Frontal cortex (tissue), 4 donors: ENCODE results near the gene ANAPC16. TPM values are rescaled to one million over a fixed set of nuclear protein-coding genes. Genes with fewer than 3 reads are reported as not detected.
"Not testable (repeated sequence)": the region's sequence is repeated elsewhere in the genome, so short reads cannot be mapped to it uniquely, and the experiment has no call there.

Experiments
- DNase-seq, 2 donors: peaks; one replicate each; pipeline ENCODE4 v3.0.0; 2012; ENCODE audit warnings: low spot score in 2 of 2
- FAIRE-seq: peaks from 2 replicates; lab custom pipeline; 2012; peaks lifted over from hg19 to GRCh38; lab: Jason Lieb, UNC
- total RNA-seq: library from RNA; depleted of rRNA; stranded (reverse); fragments of >200 nt; gene quantifications from one replicate; pipeline ENCODE4 v1.2.3, GENCODE V29; 2014
- donor health status: control.
- donor health status: control.
- donor health status: control.

ANAPC16 gene
- total RNA-seq, 1 donor from 2014 or later: 26.1 TPM

DNA sequence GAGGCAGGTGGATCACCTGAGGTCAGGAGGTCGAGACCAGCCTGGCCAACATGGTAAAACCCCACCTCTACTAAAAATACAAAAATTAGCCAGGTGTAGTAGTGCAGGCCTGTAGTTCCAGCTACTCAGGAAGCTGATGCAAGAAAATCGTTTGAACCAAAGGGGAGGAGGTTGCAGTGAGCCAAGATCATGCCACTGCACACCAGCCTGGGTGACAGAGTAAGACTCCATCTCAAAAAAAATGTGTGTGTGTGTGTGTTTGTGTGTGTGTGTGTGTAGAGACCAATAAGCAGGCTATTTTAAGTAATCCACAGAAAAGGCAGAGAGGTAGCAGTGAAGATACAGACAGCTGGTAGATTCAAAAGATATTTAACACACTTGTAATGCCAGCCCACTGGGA is 7.3 kb upstream of the ANAPC16 start:
- DNase-seq, FAIRE-seq: not testable (repeated sequence)

GRCh38 chr10:72211381-72211780 is 4.4 kb upstream of the ANAPC16 start:
- FAIRE-seq, DNase-seq: not testable (repeated sequence)

DNA sequence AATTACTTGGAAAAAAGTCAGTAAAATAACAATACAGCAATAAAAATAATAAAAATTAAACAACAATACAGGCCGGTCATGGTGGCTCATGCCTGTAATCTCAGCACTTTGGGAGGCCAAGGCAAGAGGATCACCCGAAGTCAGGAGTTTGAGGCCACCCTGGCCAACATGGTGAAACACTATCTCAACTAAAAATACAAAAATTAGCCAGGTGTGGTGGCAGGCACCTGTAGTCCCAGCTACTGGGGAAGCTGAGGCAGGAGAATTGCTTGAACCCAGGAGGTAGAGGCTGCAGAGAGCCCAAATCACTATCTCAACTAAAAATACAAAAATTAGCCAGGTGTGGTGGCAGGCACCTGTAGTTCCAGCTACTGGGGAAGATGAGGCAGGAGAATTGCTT is 4.0 kb upstream of the ANAPC16 start:
- FAIRE-seq: not testable (repeated sequence)

GRCh38 chr10:72218325-72218724 is 2.5 kb downstream of the ANAPC16 start:
- no peak for DNase-seq
- FAIRE-seq: no peak

More for the DNA sequence above, 4.0 kb upstream of the ANAPC16 start:
- not testable (repeated sequence) for DNase-seq

DNA sequence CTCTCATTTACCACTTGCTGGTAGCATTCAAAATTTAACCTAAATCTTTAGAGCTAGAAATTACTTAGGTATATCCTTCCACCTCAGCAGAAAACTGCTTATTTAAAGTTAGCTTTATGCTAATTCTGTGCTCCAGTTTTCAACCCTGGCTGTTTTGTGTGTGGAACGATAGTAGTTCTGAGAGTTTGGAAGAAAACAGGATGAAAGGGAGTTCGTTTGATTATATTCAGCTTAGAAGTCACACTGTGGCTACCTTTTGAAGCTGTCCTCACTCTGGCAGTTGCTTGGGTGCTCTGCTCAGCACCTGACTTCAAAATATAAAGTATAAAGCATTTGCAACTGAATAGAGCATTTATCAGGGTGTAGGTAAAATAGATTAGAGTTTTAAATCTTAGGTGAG is 2.9 kb downstream of the ANAPC16 start:
- no peak for DNase-seq
- no peak for FAIRE-seq

GRCh38 chr10:72219235-72219814 is 3.5 kb downstream of the ANAPC16 start:
- no peak for FAIRE-seq
- no peak for DNase-seq

- FAIRE-seq (no peak), DNase-seq (no peak)
Observed at GRCh38 chr10:72220637-72221036, 4.8 kb downstream of the ANAPC16 start.

GRCh38 chr10:72221278-72221677 is 5.5 kb downstream of the ANAPC16 start:
- FAIRE-seq: no peak
- DNase-seq: no peak

DNA sequence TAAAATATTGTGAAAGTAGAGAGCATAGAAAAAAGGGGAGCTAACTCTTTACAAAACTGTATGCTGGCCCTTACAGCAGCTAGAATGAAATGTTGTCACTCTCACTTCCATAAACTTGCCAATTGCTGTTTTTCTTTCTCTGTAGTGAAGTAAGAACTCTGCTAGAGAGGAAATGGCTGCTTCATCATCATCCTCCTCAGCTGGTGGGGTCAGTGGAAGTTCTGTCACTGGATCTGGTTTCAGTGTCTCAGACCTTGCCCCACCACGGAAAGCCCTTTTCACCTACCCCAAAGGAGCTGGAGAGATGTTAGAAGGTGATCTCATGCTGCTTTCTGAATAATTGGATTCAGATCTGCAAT is 7.9 kb downstream of the ANAPC16 start:
- DNase-seq (no peak), FAIRE-seq (no peak)

- DNase-seq, FAIRE-seq: not testable (repeated sequence)
Observed at GRCh38 chr10:72224191-72224590, 8.4 kb downstream of the ANAPC16 start.

DNA sequence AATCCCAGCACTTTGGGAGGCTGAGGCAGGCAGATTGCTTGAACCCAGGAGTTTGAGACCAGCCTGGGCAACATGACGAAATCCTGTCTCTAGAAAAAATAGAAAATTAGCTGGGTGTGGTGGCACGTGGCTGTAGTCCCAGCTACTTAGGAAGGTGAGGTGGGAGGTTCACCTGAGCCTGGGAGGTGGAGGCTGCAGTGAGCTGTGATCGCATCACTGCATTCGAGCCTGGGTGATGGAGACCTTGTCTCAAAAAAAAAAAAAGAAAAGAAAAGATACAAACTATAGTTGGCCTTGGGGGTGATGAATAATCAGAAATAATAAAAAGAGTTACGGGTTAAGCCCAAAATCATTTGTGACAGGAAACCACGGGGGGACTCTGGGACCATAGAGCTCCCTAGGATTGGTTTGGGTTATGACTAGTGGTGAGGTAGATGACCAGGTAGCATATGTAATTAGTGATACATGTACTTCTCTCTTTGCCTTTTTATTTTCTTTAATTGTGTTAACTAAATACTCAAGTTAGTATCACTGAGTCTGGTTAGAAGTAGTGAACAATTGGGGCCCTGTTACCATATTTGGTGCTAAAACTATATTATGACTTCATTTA is 10.7 kb downstream of the ANAPC16 start:
- DNase-seq (no peak), FAIRE-seq (no peak)

GRCh38 chr10:72227826-72228225 is 12.0 kb downstream of the ANAPC16 start:
- FAIRE-seq: no peak
- no peak for DNase-seq

DNA sequence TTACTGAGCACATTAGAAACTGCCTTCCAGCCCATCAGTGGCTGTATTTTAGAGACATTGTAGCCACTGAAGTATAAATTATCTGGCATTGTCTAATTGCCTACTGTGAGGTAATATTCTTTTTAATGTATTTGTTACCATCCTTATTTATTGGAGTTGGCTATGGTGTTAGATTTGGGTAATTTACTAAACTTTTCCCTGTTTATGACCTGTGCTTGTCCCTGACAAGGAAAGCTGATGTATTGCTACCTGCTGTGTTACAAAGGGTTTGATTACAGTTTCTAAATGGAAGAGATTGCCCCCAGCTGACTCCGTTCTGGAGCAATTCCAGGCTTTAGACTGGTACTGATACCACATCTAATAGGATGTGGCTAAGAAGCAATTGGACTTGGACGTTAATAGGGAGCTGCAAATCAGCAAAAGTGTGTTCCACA is 12.5 kb downstream of the ANAPC16 start:
- DNase-seq (no peak), FAIRE-seq (no peak)

- no peak for FAIRE-seq
- no peak for DNase-seq
Observed at GRCh38 chr10:72229261-72230251, 13.7 kb downstream of the ANAPC16 start.

DNA sequence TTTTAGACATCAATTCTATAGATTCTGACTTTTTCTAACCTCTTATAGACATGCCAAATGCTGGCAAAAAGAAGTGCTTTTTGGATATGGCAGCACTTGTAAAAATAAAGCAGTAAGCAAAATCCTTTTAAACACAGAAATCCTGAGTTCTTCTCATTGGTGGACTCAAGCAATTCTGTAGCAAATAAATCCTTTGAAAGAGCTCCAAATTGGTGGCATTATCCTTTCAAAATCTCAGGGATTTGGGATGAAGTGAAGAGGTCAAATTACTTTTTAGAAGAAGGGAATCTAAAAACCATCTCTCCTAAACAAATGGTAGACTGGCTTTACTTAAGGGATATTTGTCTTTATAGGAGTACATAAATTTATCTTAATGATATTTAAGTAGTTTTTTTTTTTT is 17.8 kb downstream of the ANAPC16 start:
- no peak for DNase-seq
- no peak for FAIRE-seq

GRCh38 chr10:72234560-72235095 is 18.8 kb downstream of the ANAPC16 start:
- FAIRE-seq (no peak), DNase-seq (no peak)

DNA sequence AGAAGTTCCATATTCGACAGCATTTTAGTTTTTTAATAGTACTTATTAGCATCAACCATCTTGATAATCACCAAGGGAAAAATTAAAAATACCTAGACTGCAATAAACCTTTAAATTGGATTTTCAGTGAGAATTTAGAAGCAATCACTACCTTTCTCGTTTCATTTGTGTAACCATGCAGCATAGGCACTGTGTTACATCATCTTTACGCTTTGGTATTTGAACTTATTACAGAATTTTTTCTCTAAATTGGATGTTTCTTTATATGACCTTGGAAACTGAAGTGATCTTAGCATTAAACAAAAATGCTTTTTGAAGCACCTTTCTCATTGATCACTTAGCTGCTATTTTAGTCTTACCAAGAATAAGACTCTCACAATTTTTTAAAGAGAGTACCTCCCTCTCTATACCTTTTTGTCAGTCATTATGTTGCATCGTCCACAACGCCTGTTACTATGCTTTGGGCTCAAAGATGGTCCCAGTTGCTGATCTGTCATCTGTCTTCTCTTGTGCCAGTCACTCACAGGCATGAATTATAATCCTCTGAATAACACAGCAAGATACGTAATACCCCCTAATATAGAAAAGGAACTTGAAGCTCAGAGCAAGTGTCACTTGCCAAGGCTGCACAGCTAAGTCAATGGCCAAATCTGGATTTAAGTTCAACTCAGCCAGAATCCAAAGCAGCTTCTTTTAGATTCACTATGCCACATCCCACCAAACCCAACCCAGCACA is 19.9 kb downstream of the ANAPC16 start:
- FAIRE-seq (no peak), DNase-seq (no peak)

- no peak for FAIRE-seq
- no peak for DNase-seq
Observed at GRCh38 chr10:72238392-72239175, 22.8 kb downstream of the ANAPC16 start.

- no peak for DNase-seq
- no peak for FAIRE-seq
Observed at GRCh38 chr10:72239409-72239808, 23.6 kb downstream of the ANAPC16 start.
